GM21381 (cell line): Measurements from ENCODE around the gene KMT2E.

Source experiments
- ATAC-seq: cut with Tn5 transposase; IDR thresholded peaks from one replicate; pipeline ENCODE4 v1.9.1; 2021; ENCODE audit warnings: mild to moderate bottlenecking, moderate library complexity; ENCODE audit not compliant: unreplicated experiment

KMT2E gene

GRCh38 chr7:105009667-105010503, 4.1 kb upstream of the KMT2E start:
- no peak for ATAC-seq

GRCh38 chr7:105010504-105011130, 3.4 kb upstream of the KMT2E start:
- ATAC-seq, result no peak

- no peak for ATAC-seq
These were observed 2.7 kb upstream of the KMT2E start for GRCh38 chr7:105011141-105011830.

- ATAC-seq, result no peak
These were observed 2.0 kb upstream of the KMT2E start for GRCh38 chr7:105011831-105012502.

- peak; percentile 73 for ATAC-seq
These were observed 1.3 kb upstream of the KMT2E start for GRCh38 chr7:105012503-105013220.

GRCh38 chr7:105013221-105013815, 687 bp upstream of the KMT2E start:
- peak; percentile 32 for ATAC-seq

- ATAC-seq, result peak; percentile 11
These were observed 836 bp downstream of the KMT2E start for GRCh38 chr7:105014693-105015389.

- no peak for ATAC-seq
These were observed 1.5 kb downstream of the KMT2E start for GRCh38 chr7:105015390-105015965.

GRCh38 chr7:105016068-105016708, 2.2 kb downstream of the KMT2E start:
- no peak for ATAC-seq

- ATAC-seq, result no peak
These were observed 3.0 kb downstream of the KMT2E start for GRCh38 chr7:105016709-105017656.

- ATAC-seq, result no peak
These were observed 3.8 kb downstream of the KMT2E start for GRCh38 chr7:105017657-105018365.

- ATAC-seq, result no peak
These were observed 5.3 kb downstream of the KMT2E start for GRCh38 chr7:105019269-105019668.

GRCh38 chr7:105020926-105021325, 6.9 kb downstream of the KMT2E start:
- no peak for ATAC-seq

- ATAC-seq, result no peak
These were observed 7.3 kb downstream of the KMT2E start for GRCh38 chr7:105021352-105021751.

GRCh38 chr7:105021967-105022366, 8.0 kb downstream of the KMT2E start:
- no peak for ATAC-seq

- no peak for ATAC-seq
These were observed 8.5 kb downstream of the KMT2E start for GRCh38 chr7:105022458-105022857.

- no peak for ATAC-seq
These were observed 10.7 kb downstream of the KMT2E start for GRCh38 chr7:105024734-105025133.
